Measurements from ENCODE around the gene TSPAN18. TPM values are rescaled to one million over a fixed set of nuclear protein-coding genes. Genes with fewer than 3 reads are reported as not detected.
A peak's percentile ranks its signal among the peaks of the same experiment; 100 is the strongest.

The TSPAN18 gene
- total RNA-seq, 1 donor from 2014 or later, result 31.7 TPM

DNA sequence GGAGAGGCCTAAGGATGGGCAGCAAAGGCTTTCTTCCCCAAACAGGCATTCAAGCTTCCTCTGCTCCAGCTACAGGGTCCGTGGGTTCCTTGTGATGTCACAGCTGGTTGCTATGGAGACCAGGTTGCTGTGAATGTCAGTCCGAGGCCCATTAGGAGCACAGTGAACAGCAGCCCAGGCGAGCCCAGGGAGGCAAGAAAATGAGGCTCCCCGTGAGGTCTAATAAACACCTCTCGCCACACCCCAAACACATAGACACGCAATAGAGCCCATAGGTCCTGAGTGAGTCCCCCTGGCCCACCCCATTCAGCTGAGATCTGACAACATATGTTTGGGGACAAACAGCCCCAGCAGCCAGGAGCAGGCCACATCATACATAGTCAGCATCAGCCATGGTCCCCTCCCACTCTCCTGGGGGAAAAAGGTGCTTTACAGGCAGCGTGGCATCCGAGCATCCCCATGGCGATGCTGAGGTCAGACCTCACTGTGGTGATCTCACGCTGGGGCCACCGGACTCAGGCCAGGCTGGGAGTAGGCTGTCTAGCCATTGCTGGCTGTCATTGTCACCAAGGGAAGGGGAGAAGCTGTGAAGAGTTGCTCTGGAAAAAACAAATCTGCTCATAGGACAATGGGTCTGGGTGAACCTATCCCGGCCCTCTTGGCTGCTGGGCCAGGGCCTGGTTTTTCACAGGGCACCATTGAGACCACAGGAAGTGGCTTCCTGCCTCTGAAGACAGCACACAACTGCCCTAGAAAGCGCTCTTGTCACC, 247.1 kb downstream of the TSPAN18 start:
- peak overlapping the region; percentile 44 for H3K27ac Mint-ChIP-seq (ENCODE audit: unreplicated experiment)
- Histone ChIP-seq H3K4me2 (ENCODE audit: low read length) (no peak overlapping the region), H3K4me1 (ENCODE audit: insufficient read depth, low read length) (no peaks in the 10 kb centered on the region), H4K20me1 (ENCODE audit: insufficient read depth, low read length) (peaks cover 5% of the 10 kb centered on the region), H3K9ac (ENCODE audit: low read length) (no peak overlapping the region), H2AFZ (ENCODE audit: low read depth, low read length) (no peak overlapping the region), H3K9me3 (ENCODE audit: insufficient read depth, low read depth, low read length) (no peaks in the 10 kb centered on the region), H3K27ac (ENCODE audit: low read depth, low read length) (no peak overlapping the region), H3K27me3 (ENCODE audit: insufficient read depth, low read length) (peaks cover 25% of the 10 kb centered on the region), H3K79me2 (ENCODE audit: insufficient read depth, low read length) (no peaks in the 10 kb centered on the region), H3K4me3 (ENCODE audit: insufficient read depth, low read depth, low read length) (no peak overlapping the region), H3K36me3 (ENCODE audit: insufficient read depth, low read length) (no peaks in the 10 kb centered on the region)
- H3K9me3 Mint-ChIP-seq (ENCODE audit: unreplicated experiment), result no peaks in the 10 kb centered on the region
- peaks cover 11% of the 10 kb centered on the region for H3K4me1 Mint-ChIP-seq (ENCODE audit: low read depth, unreplicated experiment)
- TF ChIP-seq EZH2 (IDR thresholded peaks at IDR 0.05; ENCODE audit: insufficient read depth, low read length), result no peak
- TF ChIP-seq, protein P1, sequence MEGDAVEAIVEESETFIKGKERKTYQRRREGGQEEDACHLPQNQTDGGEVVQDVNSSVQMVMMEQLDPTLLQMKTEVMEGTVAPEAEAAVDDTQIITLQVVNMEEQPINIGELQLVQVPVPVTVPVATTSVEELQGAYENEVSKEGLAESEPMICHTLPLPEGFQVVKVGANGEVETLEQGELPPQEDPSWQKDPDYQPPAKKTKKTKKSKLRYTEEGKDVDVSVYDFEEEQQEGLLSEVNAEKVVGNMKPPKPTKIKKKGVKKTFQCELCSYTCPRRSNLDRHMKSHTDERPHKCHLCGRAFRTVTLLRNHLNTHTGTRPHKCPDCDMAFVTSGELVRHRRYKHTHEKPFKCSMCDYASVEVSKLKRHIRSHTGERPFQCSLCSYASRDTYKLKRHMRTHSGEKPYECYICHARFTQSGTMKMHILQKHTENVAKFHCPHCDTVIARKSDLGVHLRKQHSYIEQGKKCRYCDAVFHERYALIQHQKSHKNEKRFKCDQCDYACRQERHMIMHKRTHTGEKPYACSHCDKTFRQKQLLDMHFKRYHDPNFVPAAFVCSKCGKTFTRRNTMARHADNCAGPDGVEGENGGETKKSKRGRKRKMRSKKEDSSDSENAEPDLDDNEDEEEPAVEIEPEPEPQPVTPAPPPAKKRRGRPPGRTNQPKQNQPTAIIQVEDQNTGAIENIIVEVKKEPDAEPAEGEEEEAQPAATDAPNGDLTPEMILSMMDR (IDR thresholded peaks at IDR 0.05; ENCODE audit: insufficient read depth, low read depth, low read length), result no peak
- FAIRE-seq (no peak), DNase-seq (ENCODE audit: low read depth) (no peak)
- H3K36me3 Mint-ChIP-seq (ENCODE audit: low read depth, unreplicated experiment), result no peaks in the 10 kb centered on the region
- H3K27me3 Mint-ChIP-seq (ENCODE audit: low read depth, unreplicated experiment), result peaks cover 32% of the 10 kb centered on the region
- H3K4me3 Mint-ChIP-seq (ENCODE audit: unreplicated experiment), result no peak overlapping the region

DNA sequence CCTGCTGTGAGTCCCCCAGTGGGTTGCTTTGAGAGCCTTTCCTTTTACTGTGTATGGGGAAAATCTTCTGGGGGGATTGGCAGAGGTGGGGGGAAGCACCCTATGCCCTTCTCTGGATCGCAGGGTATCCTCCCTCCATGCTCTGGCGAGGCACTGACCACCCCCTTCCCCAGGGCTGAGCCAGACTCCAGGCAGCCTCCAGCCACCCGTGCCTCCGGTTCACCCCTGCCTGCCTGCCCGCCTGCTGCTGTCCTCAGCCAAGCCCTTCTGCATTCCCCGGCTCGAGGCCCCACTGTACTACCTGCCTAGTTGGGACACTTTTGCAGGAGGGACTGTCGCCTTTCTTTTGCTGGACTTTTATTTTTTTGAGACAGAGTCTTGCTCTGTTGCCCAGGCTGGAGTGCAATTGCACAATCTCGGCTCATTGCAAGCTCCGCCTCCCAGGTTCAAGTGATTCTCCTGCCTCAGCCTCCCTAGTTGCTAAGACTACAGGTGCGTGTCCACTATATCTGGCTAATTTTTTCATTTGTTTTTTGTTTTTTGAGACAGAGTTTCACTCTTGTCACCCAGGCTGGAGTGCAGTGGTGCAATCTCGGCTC, 247.7 kb downstream of the TSPAN18 start:
- FAIRE-seq, result no peak
- H3K4me3 Mint-ChIP-seq (ENCODE audit: unreplicated experiment), result no peak overlapping the region
- Histone ChIP-seq H4K20me1 (ENCODE audit: insufficient read depth, low read length) (peaks cover 5% of the 10 kb centered on the region), H3K9ac (ENCODE audit: low read length) (no peak overlapping the region), H3K9me3 (ENCODE audit: insufficient read depth, low read depth, low read length) (no peaks in the 10 kb centered on the region), H3K27ac (ENCODE audit: low read depth, low read length) (no peak overlapping the region), H3K4me1 (ENCODE audit: insufficient read depth, low read length) (no peaks in the 10 kb centered on the region), H3K27me3 (ENCODE audit: insufficient read depth, low read length) (peaks cover 22% of the 10 kb centered on the region), H3K4me3 (ENCODE audit: insufficient read depth, low read depth, low read length) (no peak overlapping the region), H2AFZ (ENCODE audit: low read depth, low read length) (no peak overlapping the region), H3K4me2 (ENCODE audit: low read length) (no peak overlapping the region), H3K79me2 (ENCODE audit: insufficient read depth, low read length) (no peaks in the 10 kb centered on the region), H3K36me3 (ENCODE audit: insufficient read depth, low read length) (no peaks in the 10 kb centered on the region)
- peaks cover 14% of the 10 kb centered on the region for H3K4me1 Mint-ChIP-seq (ENCODE audit: low read depth, unreplicated experiment)
- H3K9me3 Mint-ChIP-seq (ENCODE audit: unreplicated experiment), result no peaks in the 10 kb centered on the region
- TF ChIP-seq EZH2 (IDR thresholded peaks at IDR 0.05; ENCODE audit: insufficient read depth, low read length), result no peak
- TF ChIP-seq, protein P1 (IDR thresholded peaks at IDR 0.05; ENCODE audit: insufficient read depth, low read depth, low read length), result no peak
- no peaks in the 10 kb centered on the region for H3K36me3 Mint-ChIP-seq (ENCODE audit: low read depth, unreplicated experiment)
- H3K27ac Mint-ChIP-seq (ENCODE audit: unreplicated experiment), result no peak overlapping the region
- no peak for DNase-seq (ENCODE audit: low read depth)
- peaks cover 29% of the 10 kb centered on the region for H3K27me3 Mint-ChIP-seq (ENCODE audit: low read depth, unreplicated experiment)

DNA sequence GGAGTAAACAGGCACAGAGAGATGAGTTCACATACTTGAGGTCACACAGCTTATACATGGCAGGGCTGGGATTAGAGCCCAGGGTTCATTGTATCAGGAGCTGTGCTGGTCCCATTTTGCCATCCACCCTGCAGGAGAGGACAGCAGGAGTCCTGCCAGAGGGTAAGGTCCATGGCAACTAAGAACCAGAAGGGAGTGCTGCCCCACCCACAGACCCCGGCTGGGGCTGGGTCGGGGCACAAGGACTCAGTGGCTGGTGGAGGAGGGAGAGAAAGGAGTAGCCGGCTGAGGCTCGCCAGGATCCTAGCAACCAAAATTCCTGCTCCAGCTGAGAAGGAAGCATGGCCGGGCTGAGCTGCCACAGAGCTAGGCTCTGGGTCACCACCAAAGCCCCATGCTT, 249.8 kb downstream of the TSPAN18 start:
- no peak for DNase-seq (ENCODE audit: low read depth)
- H3K4me1 ChIP-seq (ENCODE audit: insufficient read depth, low read length), result no peaks in the 10 kb centered on the region
- no peak overlapping the region for H2AFZ ChIP-seq (ENCODE audit: low read depth, low read length)
- peaks cover 5% of the 10 kb centered on the region for H3K27me3 ChIP-seq (ENCODE audit: insufficient read depth, low read length)
- H3K79me2 ChIP-seq (ENCODE audit: insufficient read depth, low read length), result no peaks in the 10 kb centered on the region
- peaks cover 21% of the 10 kb centered on the region for H3K27me3 Mint-ChIP-seq (ENCODE audit: low read depth, unreplicated experiment)
- H3K4me3 ChIP-seq (ENCODE audit: insufficient read depth, low read depth, low read length), result no peak overlapping the region
- H3K36me3 Mint-ChIP-seq (ENCODE audit: low read depth, unreplicated experiment), result peaks cover under 1% of the 10 kb centered on the region
- H3K9me3 Mint-ChIP-seq (ENCODE audit: unreplicated experiment), result no peaks in the 10 kb centered on the region
- peaks cover 5% of the 10 kb centered on the region for H4K20me1 ChIP-seq (ENCODE audit: insufficient read depth, low read length)
- no peak overlapping the region for H3K4me2 ChIP-seq (ENCODE audit: low read length)
- H3K9ac ChIP-seq (ENCODE audit: low read length), result no peak overlapping the region
- FAIRE-seq, result no peak
- H3K9me3 ChIP-seq (ENCODE audit: insufficient read depth, low read depth, low read length), result no peaks in the 10 kb centered on the region
- H3K36me3 ChIP-seq (ENCODE audit: insufficient read depth, low read length), result no peaks in the 10 kb centered on the region
- no peak overlapping the region for H3K27ac Mint-ChIP-seq (ENCODE audit: unreplicated experiment)
- H3K4me1 Mint-ChIP-seq (ENCODE audit: low read depth, unreplicated experiment), result peaks cover 17% of the 10 kb centered on the region
- H3K27ac ChIP-seq (ENCODE audit: low read depth, low read length), result no peak overlapping the region
- TF ChIP-seq, protein P1 (IDR thresholded peaks at IDR 0.05; ENCODE audit: insufficient read depth, low read depth, low read length), result no peak
- TF ChIP-seq EZH2 (IDR thresholded peaks at IDR 0.05; ENCODE audit: insufficient read depth, low read length), result no peak
- H3K4me3 Mint-ChIP-seq (ENCODE audit: unreplicated experiment), result no peak overlapping the region
